Upper lobe of left lung (tissue), 4 donors: ENCODE data around the gene HAAO.

ENCODE experiments used
- EP300 ChIP-seq, 4 donors: sonication (generic); formaldehyde crosslinking; IDR thresholded peaks; one replicate each; pipeline ENCODE4 v1.5.1; 2017; ENCODE audit warnings: antibody characterized with exemption in 4 of 4, control low read depth in 2 of 4
- POLR2A ChIP-seq, 4 donors: fragments of 450-650 bp; IDR thresholded peaks; one replicate each; pipeline ENCODE4 v1.5.1; 2016 to 2017; ENCODE audit warnings: antibody characterized with exemption in 4 of 4, mild to moderate bottlenecking in 2 of 4
- POLR2AphosphoS5 ChIP-seq, 2 donors: sonication (generic); formaldehyde crosslinking; IDR thresholded peaks; one replicate each; pipeline ENCODE4 v1.5.1; 2017; ENCODE audit warnings: antibody characterized with exemption in 2 of 2
- TF ChIP-seq, protein P1 (sequence below), 6 experiments: fragments of 450-650 bp in 4 of 6; fragments of 200-600 bp in 2 of 6; sonication (generic) in 2 of 6; IDR thresholded peaks; one replicate each; pipeline ENCODE4 v1.5.1; 2016 to 2019; ENCODE audit warnings: antibody characterized with exemption in 6 of 6

DNA sequence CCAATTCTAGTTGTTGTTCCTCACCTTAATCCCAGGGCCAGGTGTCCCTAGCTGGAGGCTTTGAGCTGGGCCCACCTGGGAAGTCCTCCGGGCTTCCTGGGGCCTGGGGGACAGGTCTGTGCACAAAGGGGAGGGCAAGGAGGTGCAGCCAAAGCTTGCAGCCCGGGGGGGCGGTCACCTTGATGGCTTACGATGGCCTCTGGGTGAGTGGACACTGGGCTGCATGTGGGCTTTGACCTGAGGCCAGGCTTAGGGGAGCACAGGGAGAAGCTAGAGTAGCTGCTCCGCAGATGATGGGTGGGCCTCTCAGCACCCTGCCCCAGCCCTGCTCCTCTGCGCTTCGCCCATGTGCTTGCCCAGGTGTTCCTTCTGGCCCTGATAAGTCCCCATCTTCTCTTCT, 41.8 kb upstream of the HAAO start:
- TF ChIP-seq, protein P1, sequence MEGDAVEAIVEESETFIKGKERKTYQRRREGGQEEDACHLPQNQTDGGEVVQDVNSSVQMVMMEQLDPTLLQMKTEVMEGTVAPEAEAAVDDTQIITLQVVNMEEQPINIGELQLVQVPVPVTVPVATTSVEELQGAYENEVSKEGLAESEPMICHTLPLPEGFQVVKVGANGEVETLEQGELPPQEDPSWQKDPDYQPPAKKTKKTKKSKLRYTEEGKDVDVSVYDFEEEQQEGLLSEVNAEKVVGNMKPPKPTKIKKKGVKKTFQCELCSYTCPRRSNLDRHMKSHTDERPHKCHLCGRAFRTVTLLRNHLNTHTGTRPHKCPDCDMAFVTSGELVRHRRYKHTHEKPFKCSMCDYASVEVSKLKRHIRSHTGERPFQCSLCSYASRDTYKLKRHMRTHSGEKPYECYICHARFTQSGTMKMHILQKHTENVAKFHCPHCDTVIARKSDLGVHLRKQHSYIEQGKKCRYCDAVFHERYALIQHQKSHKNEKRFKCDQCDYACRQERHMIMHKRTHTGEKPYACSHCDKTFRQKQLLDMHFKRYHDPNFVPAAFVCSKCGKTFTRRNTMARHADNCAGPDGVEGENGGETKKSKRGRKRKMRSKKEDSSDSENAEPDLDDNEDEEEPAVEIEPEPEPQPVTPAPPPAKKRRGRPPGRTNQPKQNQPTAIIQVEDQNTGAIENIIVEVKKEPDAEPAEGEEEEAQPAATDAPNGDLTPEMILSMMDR (IDR thresholded peaks at IDR 0.05), result no peak
- TF ChIP-seq POLR2A (IDR thresholded peaks at IDR 0.05) (no peak), POLR2AphosphoS5 (IDR thresholded peaks at IDR 0.05) (no peak), EP300 (IDR thresholded peaks at IDR 0.05) (no peak)
